Erythroblast (primary cell): ENCODE results near the gene SOST.

Experiments
- GATA1 ChIP-seq: IDR thresholded peaks from 2 replicates; pipeline ENCODE4 v1.6.1; 2011; ENCODE audit warnings: low read depth, mild to moderate bottlenecking, control low read depth, low read length, moderate library complexity
- POLR2A ChIP-seq: IDR thresholded peaks from 2 replicates; pipeline ENCODE4 v1.6.1; 2011; ENCODE audit warnings: mild to moderate bottlenecking, low read length

DNA sequence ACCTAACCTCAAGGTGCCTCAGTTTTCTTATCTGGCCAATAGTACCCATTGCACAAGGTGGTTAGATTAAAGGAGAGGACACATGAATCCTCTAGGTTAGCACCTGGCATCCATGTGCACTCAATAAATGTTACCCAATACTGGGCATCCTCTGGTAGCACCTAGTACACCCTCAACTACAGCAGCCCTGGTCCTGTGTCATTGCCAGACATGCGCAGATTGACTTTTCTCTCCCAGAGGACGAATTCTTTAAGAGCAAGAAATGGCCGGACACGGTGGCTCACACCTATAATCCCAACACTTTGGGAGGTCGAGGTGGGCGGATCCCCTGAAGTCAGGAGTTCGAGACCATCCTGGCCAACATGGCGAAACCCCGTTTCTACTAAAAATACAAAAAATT is 12.9 kb upstream of the SOST start:
- TF ChIP-seq POLR2A (no peak), GATA1 (no peak)
